GM20000 (cell line): Measurements from ENCODE around the gene EEF1B2.
"Not testable (repeated sequence)": the region's sequence is repeated elsewhere in the genome, so short reads cannot be mapped to it uniquely, and the experiment has no call there.

ENCODE experiments used
- DNase-seq: peaks from one replicate; pipeline ENCODE4 v3.0.0; 2012; ENCODE audit warnings: low spot score
- CTCF ChIP-seq: IDR thresholded peaks from 2 replicates; pipeline ENCODE4 v1.5.1; 2012; ENCODE audit warnings: mild to moderate bottlenecking, control low read depth; ENCODE audit errors: extremely low read depth, missing control alignments

The EEF1B2 gene

GRCh38 chr2:206193671-206194357 lies 34.1 kb downstream of the EEF1B2 start:
- DNase-seq = no peak
- TF ChIP-seq CTCF = no peak

GRCh38 chr2:206198677-206199076 lies 39.0 kb downstream of the EEF1B2 start:
- TF ChIP-seq CTCF = no peak
- DNase-seq = no peak

- DNase-seq = no peak
- no peak for TF ChIP-seq CTCF
Observed at GRCh38 chr2:206201075-206201848, 41.6 kb downstream of the EEF1B2 start.

GRCh38 chr2:206202446-206202845 lies 42.8 kb downstream of the EEF1B2 start:
- no peak for DNase-seq
- no peak for TF ChIP-seq CTCF

GRCh38 chr2:206203331-206203730 lies 43.6 kb downstream of the EEF1B2 start:
- no peak for TF ChIP-seq CTCF
- no peak for DNase-seq

- no peak for TF ChIP-seq CTCF
- no peak for DNase-seq
Observed at GRCh38 chr2:206204710-206205109, 45.0 kb downstream of the EEF1B2 start.

- not testable (repeated sequence) for DNase-seq
Observed at GRCh38 chr2:206207316-206207715, 47.6 kb downstream of the EEF1B2 start.

GRCh38 chr2:206208900-206209299 lies 49.2 kb downstream of the EEF1B2 start:
- no peak for DNase-seq
- no peak for TF ChIP-seq CTCF
